Mucosa of descending colon (tissue), 3 donors: ENCODE results near the gene MYH13. TPM values are rescaled to one million over a fixed set of nuclear protein-coding genes. Genes with fewer than 3 reads are reported as not detected.

Source experiments
- ATAC-seq: fragments of 200-7000 bp; cut with Tn5 transposase; one replicate; pipeline ENCODE4 v1.9.1; 2020; ENCODE audit warnings: mild to moderate bottlenecking, moderate library complexity
- DNase-seq, 3 donors: peaks; one replicate each; pipeline ENCODE4 v3.0.0-alpha.2; 2020
- H3K36me3 ChIP-seq: fragments of 200-600 bp; one replicate; pipeline ENCODE4 v1.8.0; 2021; ENCODE audit warnings: low read depth, mild to moderate bottlenecking
- H3K4me1 ChIP-seq: fragments of 200-600 bp; one replicate; pipeline ENCODE4 v1.8.0; 2021; ENCODE audit warnings: low read depth, mild to moderate bottlenecking
- H3K4me3 ChIP-seq: fragments of 200-600 bp; one replicate; pipeline ENCODE4 v1.8.0; 2021; ENCODE audit warnings: mild to moderate bottlenecking
- H3K9me3 ChIP-seq: fragments of 200-600 bp; one replicate; pipeline ENCODE4 v1.8.0; 2021; ENCODE audit warnings: mild to moderate bottlenecking
- intact Hi-C, 2 donors: fragments of 100-400 bp; cut with DNase I in 1 of 2; cut with micrococcal nuclease in 1 of 2; formaldehyde crosslinking; loops; one replicate each; pipeline versions ENCODE4 v1.11.0 to v1.11.1; 2022; cut with DNase I, micrococcal nuclease
- total RNA-seq, 3 donors: library from RNA; stranded (reverse); fragmentation: NEBNext Ultra II Directional in 2 of 3; extraction: Animal tissue kit (Norgen Biotek cat#: 25700) in 2 of 3; gene quantifications; one replicate each; pipeline versions ENCODE4 v1.2.1 to v1.2.4, GENCODE V29; 2021 to 2023
- TF ChIP-seq, protein P1 (sequence below): fragments of 200-600 bp; IDR thresholded peaks from one replicate; pipeline ENCODE4 v1.8.0; 2022; ENCODE audit warnings: antibody characterized with exemption, mild to moderate bottlenecking
- donor health status: DM: no; HTN: no; CAD: no; lungs with moderate emphysema.
- donor health status: DM: no; HTN: no; CAD: no.
- donor health status: DM: no; HTN: yes; CAD: no.

Gene MYH13
- total RNA-seq, 3 donors from 2014 or later, result 0.05 TPM; not detected in 2

DNA sequence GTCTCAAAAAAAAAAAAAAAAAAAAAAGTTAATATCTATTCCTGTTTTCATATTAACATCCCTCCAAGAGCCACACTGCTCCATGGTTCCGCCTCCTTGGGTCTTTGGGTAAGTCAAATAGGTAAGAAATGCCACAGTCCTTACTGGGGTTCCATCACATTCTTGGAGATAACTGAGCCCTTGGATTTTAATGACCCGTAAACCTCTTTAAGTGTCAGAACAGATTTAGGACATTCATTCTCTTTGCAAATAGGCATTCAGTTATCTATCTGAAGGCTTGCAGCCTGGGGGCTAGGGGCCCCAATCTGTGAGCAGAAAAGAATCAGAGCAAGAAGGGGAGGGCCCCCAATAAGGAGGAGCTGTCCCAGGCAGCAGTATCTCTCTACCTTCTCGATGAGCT is 28.0 kb downstream of the MYH13 start:
- no peak overlapping the region for H3K4me3 ChIP-seq
- no peak for ATAC-seq

GRCh38 chr17:10339051-10339450 is 33.8 kb downstream of the MYH13 start:
- intact Hi-C loops, result no loop called here

More for the DNA sequence above, 28.0 kb downstream of the MYH13 start:
- no peak for DNase-seq
- Histone ChIP-seq H3K36me3 (no peaks in the 10 kb centered on the region), H3K9me3 (no peaks in the 10 kb centered on the region), H3K4me1 (no peaks in the 10 kb centered on the region)
- intact Hi-C loops, result no loop called here
- TF ChIP-seq, protein P1, sequence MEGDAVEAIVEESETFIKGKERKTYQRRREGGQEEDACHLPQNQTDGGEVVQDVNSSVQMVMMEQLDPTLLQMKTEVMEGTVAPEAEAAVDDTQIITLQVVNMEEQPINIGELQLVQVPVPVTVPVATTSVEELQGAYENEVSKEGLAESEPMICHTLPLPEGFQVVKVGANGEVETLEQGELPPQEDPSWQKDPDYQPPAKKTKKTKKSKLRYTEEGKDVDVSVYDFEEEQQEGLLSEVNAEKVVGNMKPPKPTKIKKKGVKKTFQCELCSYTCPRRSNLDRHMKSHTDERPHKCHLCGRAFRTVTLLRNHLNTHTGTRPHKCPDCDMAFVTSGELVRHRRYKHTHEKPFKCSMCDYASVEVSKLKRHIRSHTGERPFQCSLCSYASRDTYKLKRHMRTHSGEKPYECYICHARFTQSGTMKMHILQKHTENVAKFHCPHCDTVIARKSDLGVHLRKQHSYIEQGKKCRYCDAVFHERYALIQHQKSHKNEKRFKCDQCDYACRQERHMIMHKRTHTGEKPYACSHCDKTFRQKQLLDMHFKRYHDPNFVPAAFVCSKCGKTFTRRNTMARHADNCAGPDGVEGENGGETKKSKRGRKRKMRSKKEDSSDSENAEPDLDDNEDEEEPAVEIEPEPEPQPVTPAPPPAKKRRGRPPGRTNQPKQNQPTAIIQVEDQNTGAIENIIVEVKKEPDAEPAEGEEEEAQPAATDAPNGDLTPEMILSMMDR, result no peak

DNA sequence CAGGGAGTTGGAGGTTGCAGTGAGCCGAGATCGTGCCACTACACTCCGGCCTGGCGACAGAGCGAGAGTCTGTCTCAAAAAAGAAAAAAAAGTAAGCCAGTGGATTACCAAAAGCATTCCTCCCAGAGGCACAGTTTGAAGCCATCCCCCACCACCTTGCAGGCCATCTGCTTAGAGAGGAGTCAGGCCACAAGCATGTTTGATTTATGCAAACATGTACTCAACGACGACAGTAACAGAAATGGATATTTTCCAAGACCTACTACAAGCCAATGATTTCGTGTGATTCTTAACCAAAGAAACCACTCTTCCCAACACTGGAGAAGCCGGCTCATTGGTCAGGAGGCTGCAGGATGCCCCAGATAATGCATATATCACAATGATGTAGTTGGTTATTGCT is 34.8 kb downstream of the MYH13 start:
- Histone ChIP-seq H3K36me3 (no peaks in the 10 kb centered on the region), H3K9me3 (no peaks in the 10 kb centered on the region), H3K4me1 (no peaks in the 10 kb centered on the region), H3K4me3 (no peak overlapping the region)
- intact Hi-C loops, result no loop called here
- TF ChIP-seq, protein P1, result no peak
- ATAC-seq, result no peak
- DNase-seq, result no peak

More at GRCh38 chr17:10339051-10339450, 33.8 kb downstream of the MYH13 start:
- no peaks in the 10 kb centered on the region for H3K36me3 ChIP-seq
- DNase-seq (no peak), ATAC-seq (no peak)
- TF ChIP-seq, protein P1, result no peak
- no peaks in the 10 kb centered on the region for H3K4me1 ChIP-seq
- no peaks in the 10 kb centered on the region for H3K9me3 ChIP-seq
- H3K4me3 ChIP-seq, result no peak overlapping the region

- Histone ChIP-seq H3K4me3 (no peak overlapping the region), H3K36me3 (no peaks in the 10 kb centered on the region), H3K9me3 (no peaks in the 10 kb centered on the region), H3K4me1 (no peaks in the 10 kb centered on the region)
- no peak for ATAC-seq
- intact Hi-C loops, result no loop called here
- TF ChIP-seq, protein P1, result no peak
- no peak for DNase-seq
Measured at GRCh38 chr17:10337136-10337535, 35.7 kb downstream of the MYH13 start.

- DNase-seq (no peak), ATAC-seq (no peak)
- no peak overlapping the region for H3K4me3 ChIP-seq
- no peaks in the 10 kb centered on the region for H3K4me1 ChIP-seq
- H3K36me3 ChIP-seq, result no peaks in the 10 kb centered on the region
- intact Hi-C loops, result no loop called here
- no peaks in the 10 kb centered on the region for H3K9me3 ChIP-seq
- TF ChIP-seq, protein P1, result no peak
Measured at GRCh38 chr17:10336393-10336792, 36.4 kb downstream of the MYH13 start.

- no peaks in the 10 kb centered on the region for H3K9me3 ChIP-seq
- intact Hi-C loops, result no loop called here
- no peaks in the 10 kb centered on the region for H3K36me3 ChIP-seq
- H3K4me3 ChIP-seq, result no peak overlapping the region
- TF ChIP-seq, protein P1, result no peak
- no peaks in the 10 kb centered on the region for H3K4me1 ChIP-seq
- no peak for ATAC-seq
- DNase-seq, result no peak
Measured at GRCh38 chr17:10332515-10332914, 40.3 kb downstream of the MYH13 start.
